ENCODE results near the gene PSMD1.
A peak's percentile ranks its signal among the peaks of the same experiment; 100 is the strongest.

Gene PSMD1

GRCh38 chr2:231110551-231110950 is 53.9 kb downstream of the PSMD1 start:
- DNase-seq (ENCODE audit: low spot score) (no peak), FAIRE-seq (no peak)

GRCh38 chr2:231111987-231112386 is 55.3 kb downstream of the PSMD1 start:
- no peak for FAIRE-seq

GRCh38 chr2:231113489-231113888 is 56.8 kb downstream of the PSMD1 start:
- DNase-seq (ENCODE audit: low spot score): no peak

More at GRCh38 chr2:231111987-231112386, 55.3 kb downstream of the PSMD1 start:
- DNase-seq (ENCODE audit: low spot score): no peak

GRCh38 chr2:231115651-231116050 is 59.0 kb downstream of the PSMD1 start:
- FAIRE-seq: no peak

More at GRCh38 chr2:231113489-231113888, 56.8 kb downstream of the PSMD1 start:
- no peak for FAIRE-seq

GRCh38 chr2:231117148-231117547 is 60.5 kb downstream of the PSMD1 start:
- FAIRE-seq (peak; percentile 74), DNase-seq (ENCODE audit: low spot score) (no peak)

More at GRCh38 chr2:231115651-231116050, 59.0 kb downstream of the PSMD1 start:
- DNase-seq (ENCODE audit: low spot score): no peak

GRCh38 chr2:231117922-231118613 is 61.4 kb downstream of the PSMD1 start:
- no peak for DNase-seq (ENCODE audit: low spot score)
- peak; percentile 30 for FAIRE-seq

- FAIRE-seq (no peak), DNase-seq (ENCODE audit: low spot score) (no peak)
Observed at GRCh38 chr2:231118614-231118942, 61.9 kb downstream of the PSMD1 start.

- FAIRE-seq (no peak), DNase-seq (ENCODE audit: low spot score) (no peak)
Observed at GRCh38 chr2:231123362-231123898, 66.8 kb downstream of the PSMD1 start.

GRCh38 chr2:231124838-231125568 is 68.3 kb downstream of the PSMD1 start, which contains the start of gene HTR2B:
Gene HTR2B, minus strand, starts transcription at chr2:231125042. Its CDS starts 1,278 bp downstream, at chr2:231123764.
- DNase-seq (ENCODE audit: low spot score) (no peak), FAIRE-seq (no peak)

- no peak for FAIRE-seq
- no peak for DNase-seq (ENCODE audit: low spot score)
Observed at GRCh38 chr2:231126123-231126522, 69.5 kb downstream of the PSMD1 start.

- FAIRE-seq (no peak), DNase-seq (ENCODE audit: low spot score) (no peak)
Observed at GRCh38 chr2:231127480-231127879, 70.8 kb downstream of the PSMD1 start.

GRCh38 chr2:231127936-231128335 is 71.3 kb downstream of the PSMD1 start:
- peak; percentile 85 for FAIRE-seq
- DNase-seq (ENCODE audit: low spot score): peak; percentile 17

GRCh38 chr2:231128541-231128940 is 71.9 kb downstream of the PSMD1 start:
- FAIRE-seq (no peak), DNase-seq (ENCODE audit: low spot score) (no peak)

- DNase-seq (ENCODE audit: low spot score) (no peak), FAIRE-seq (no peak)
Observed at GRCh38 chr2:231129216-231129615, 72.5 kb downstream of the PSMD1 start.

- DNase-seq (ENCODE audit: low spot score) (no peak), FAIRE-seq (no peak)
Observed at GRCh38 chr2:231130336-231131056, 73.8 kb downstream of the PSMD1 start.

- no peak for FAIRE-seq
- no peak for DNase-seq (ENCODE audit: low spot score)
Observed at GRCh38 chr2:231132129-231132528, 75.5 kb downstream of the PSMD1 start.

- no peak for FAIRE-seq
- no peak for DNase-seq (ENCODE audit: low spot score)
Observed at GRCh38 chr2:231133365-231134099, 76.9 kb downstream of the PSMD1 start.

GRCh38 chr2:231134910-231135655 is 78.4 kb downstream of the PSMD1 start:
- DNase-seq (ENCODE audit: low spot score): no peak
- FAIRE-seq: peak; percentile 56

- no peak for FAIRE-seq
- no peak for DNase-seq (ENCODE audit: low spot score)
Observed at GRCh38 chr2:231138699-231139098, 82.0 kb downstream of the PSMD1 start.

GRCh38 chr2:231139796-231140195 is 83.1 kb downstream of the PSMD1 start:
- DNase-seq (ENCODE audit: low spot score) (no peak), FAIRE-seq (no peak)

Measured in RCC 7860 (cell line).